Kidney (tissue), 14 donors: Measurements from ENCODE around the gene RASSF10. TPM values are rescaled to one million over a fixed set of nuclear protein-coding genes. Genes with fewer than 3 reads are reported as not detected.
A peak's percentile ranks its signal among the peaks of the same experiment; 100 is the strongest.

Experiments used
- DNase-seq, 5 donors: peaks; one replicate each; pipeline ENCODE4 v3.0.0-alpha.2; 2013 to 2020
- FAIRE-seq: peaks from 2 replicates; lab custom pipeline; 2012; peaks lifted over from hg19 to GRCh38; lab: Jason Lieb, UNC
- H3K27ac ChIP-seq, 2 donors: one replicate each; pipeline ENCODE4 v1.7.0; 2013; ENCODE audit warnings: low read depth in 2 of 2, low read length in 2 of 2, inconsistent platforms in 1 of 2
- H3K27me3 ChIP-seq: one replicate; pipeline ENCODE4 v1.7.1; 2013; ENCODE audit warnings: low read length, inconsistent platforms; ENCODE audit not compliant: control insufficient read depth, insufficient read depth
- H3K36me3 ChIP-seq, 3 donors: one replicate each; pipeline versions ENCODE4 v1.7.0 to v1.7.1; 2013; ENCODE audit warnings: low read length in 3 of 3, control low read depth in 1 of 3, inconsistent platforms in 1 of 3; ENCODE audit not compliant: insufficient read depth in 3 of 3, control insufficient read depth in 2 of 3
- H3K4me1 ChIP-seq, 3 donors: one replicate each; pipeline versions ENCODE4 v1.7.0 to v1.7.1; 2013; ENCODE audit warnings: low read length in 3 of 3, inconsistent platforms in 1 of 3, low read depth in 1 of 3; ENCODE audit not compliant: control insufficient read depth in 2 of 3, insufficient read depth in 2 of 3
- H3K4me3 ChIP-seq, 3 donors: one replicate each; pipeline versions ENCODE4 v1.7.0 to v1.8.1; 2013; ENCODE audit warnings: low read length in 3 of 3, control low read depth in 1 of 3, inconsistent platforms in 1 of 3
- H3K9ac ChIP-seq, 3 donors: one replicate each; pipeline versions ENCODE4 v1.7.0 to v1.7.1; 2013; ENCODE audit warnings: low read length in 3 of 3, control low read depth in 1 of 3, inconsistent platforms in 1 of 3
- H3K9me3 ChIP-seq, 3 donors: one replicate each; pipeline versions ENCODE4 v1.7.0 to v1.7.1; 2013; ENCODE audit warnings: low read length in 3 of 3, control low read depth in 1 of 3, inconsistent platforms in 1 of 3; ENCODE audit not compliant: control insufficient read depth in 2 of 3, insufficient read depth in 1 of 3
- CTCF ChIP-seq: IDR thresholded peaks from 3 replicates; pipeline ENCODE4 v1.5.1; 2012; ENCODE audit warnings: mild to moderate bottlenecking, moderate library complexity, borderline replicate concordance; ENCODE audit not compliant: insufficient read depth; ENCODE audit errors: extremely low read depth
- intact Hi-C: fragments of 100-400 bp; cut with DNase I; formaldehyde crosslinking; loops from one replicate; pipeline ENCODE4 v1.11.1; 2022
- polyA plus RNA-seq: library from polyadenylated mRNA; stranded (reverse); fragments of 350-450 nt; fragmentation: Illumina TruSeq; extraction: RNeasy Lipid Tissue Mini Kit (QIAGEN cat#74804); gene quantifications from one replicate; pipeline ENCODE4 v1.2.3, GENCODE V29; 2014; ENCODE audit warnings: low read depth, low replicate concordance; ENCODE audit not compliant: insufficient read depth
- total RNA-seq: library from RNA; stranded (reverse); fragmentation: NEBNext Ultra II Directional; extraction: Animal tissue kit (Norgen Biotek cat#: 25700); gene quantifications from one replicate; pipeline ENCODE4 v1.2.1, GENCODE V29; 2021
- donor health status: control.
- donor health status: control.
- donor health status: control.
- donor health status: control.
- donor health status: control.
- donor health status: DM: yes; HTN: yes; CAD: no.
- donor health status: Normal renal cell carcinoma (clear cell type).

The RASSF10 gene
- total and polyA plus RNA-seq, 2 donors from 2014 or later = 6.1 to 9.7 TPM

GRCh38 chr11:13028322-13028721 is 19.2 kb downstream of the RASSF10 start:
- no peaks in the 10 kb centered on the region for H3K36me3 ChIP-seq
- no peak overlapping the region for H3K4me3 ChIP-seq
- H3K9me3 ChIP-seq = no peaks in the 10 kb centered on the region
- no peak overlapping the region for H3K27ac ChIP-seq
- no peak for DNase-seq
- no peak overlapping the region for H3K9ac ChIP-seq
- intact Hi-C loops = no loop called here
- H3K27me3 ChIP-seq = no peaks in the 10 kb centered on the region
- TF ChIP-seq CTCF = no peak
- no peaks in the 10 kb centered on the region for H3K4me1 ChIP-seq
- FAIRE-seq = no peak

DNA sequence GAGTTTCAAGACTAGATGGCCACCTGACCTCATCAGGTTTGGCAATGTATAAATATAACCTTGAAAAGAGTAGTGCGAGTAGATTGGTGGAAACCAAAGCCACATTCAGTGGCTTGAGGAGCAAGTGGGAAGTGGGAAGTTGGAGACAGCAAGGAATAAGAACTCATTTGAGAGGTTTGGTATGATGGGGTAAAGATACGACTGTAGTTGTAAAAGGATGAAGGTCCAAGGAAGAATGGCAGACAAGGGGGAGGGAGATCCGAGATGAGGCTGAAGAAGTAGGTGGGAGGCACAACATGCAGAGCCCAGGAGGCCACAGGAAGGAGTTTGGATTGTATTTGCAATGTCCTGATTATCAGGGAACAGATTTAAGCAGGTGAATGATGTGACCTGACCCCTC is 20.8 kb downstream of the RASSF10 start:
- TF ChIP-seq CTCF = no peak
- Histone ChIP-seq H3K36me3 (no peaks in the 10 kb centered on the region), H3K4me1 (no peaks in the 10 kb centered on the region), H3K27me3 (no peaks in the 10 kb centered on the region), H3K9me3 (no peaks in the 10 kb centered on the region), H3K4me3 (no peak overlapping the region), H3K27ac (no peak overlapping the region), H3K9ac (no peak overlapping the region)
- FAIRE-seq = no peak
- intact Hi-C loops = no loop called here
- no peak for DNase-seq

- no peak overlapping the region for H3K27ac ChIP-seq
- H3K4me1 ChIP-seq = no peaks in the 10 kb centered on the region
- intact Hi-C loops = no loop called here
These were observed 21.7 kb downstream of the RASSF10 start for GRCh38 chr11:13030857-13031256.

More at GRCh38 chr11:13030857-13031256, 21.7 kb downstream of the RASSF10 start:
- Histone ChIP-seq H3K36me3 (no peaks in the 10 kb centered on the region), H3K9me3 (no peaks in the 10 kb centered on the region), H3K4me3 (no peak overlapping the region), H3K9ac (no peak overlapping the region), H3K27me3 (no peaks in the 10 kb centered on the region)
- DNase-seq (peak; percentile 37 to 84 (median 61)), FAIRE-seq (no peak)
- TF ChIP-seq CTCF = no peak
